MM.1S (cell line): ENCODE data around the gene LRRC27.

Experiments used
- CTCF ChIP-seq: fragments of 300-600 bp; sonication (generic); IDR thresholded peaks from 2 replicates; pipeline ENCODE4 v1.5.1; 2016; ENCODE audit warnings: antibody characterized with exemption, low read length, mixed read lengths
- EZH2 ChIP-seq: fragments of 300-600 bp; sonication (generic); optimal IDR thresholded peaks from 2 replicates; pipeline ENCODE3; 2017; ENCODE audit warnings: low read depth, mild to moderate bottlenecking, antibody characterized with exemption, low read length, mixed read lengths
- EZH2phosphoT487 ChIP-seq: fragments of 300-600 bp; sonication (generic); IDR thresholded peaks from 2 replicates; pipeline ENCODE4 v1.6.1; 2018; ENCODE audit warnings: antibody characterized with exemption, low read length

DNA sequence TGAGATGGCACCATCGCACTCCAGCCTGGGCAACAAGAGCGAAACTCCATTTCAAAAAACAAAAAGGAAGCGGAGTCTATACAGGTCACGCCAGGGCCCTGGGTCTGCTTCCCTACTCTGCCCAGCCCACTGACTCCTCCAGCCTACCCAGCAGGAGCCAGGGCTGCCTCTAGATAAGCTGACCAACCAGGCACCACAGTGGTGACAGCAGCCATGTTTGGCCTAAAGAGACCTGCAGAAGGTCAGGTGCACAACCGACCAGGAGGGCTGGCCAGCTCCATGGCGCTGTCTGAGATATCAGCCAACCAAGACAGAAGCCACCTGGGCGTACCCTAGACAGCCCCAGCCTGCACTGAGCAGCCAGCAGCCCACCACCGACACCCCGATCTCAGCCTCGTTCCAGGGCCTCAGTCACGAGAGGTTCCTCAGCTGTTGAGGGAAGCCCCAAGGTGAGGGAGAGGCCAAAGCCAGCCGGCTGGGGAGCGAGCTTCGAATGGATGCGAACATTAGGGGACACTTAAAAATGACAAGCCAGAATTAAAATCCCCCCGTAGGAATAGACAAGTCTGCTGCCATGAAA lies 40.6 kb downstream of the LRRC27 start:
- TF ChIP-seq CTCF (no peak), EZH2 (no peak), EZH2phosphoT487 (no peak)
